ENCODE data around the gene APOH.

DNA sequence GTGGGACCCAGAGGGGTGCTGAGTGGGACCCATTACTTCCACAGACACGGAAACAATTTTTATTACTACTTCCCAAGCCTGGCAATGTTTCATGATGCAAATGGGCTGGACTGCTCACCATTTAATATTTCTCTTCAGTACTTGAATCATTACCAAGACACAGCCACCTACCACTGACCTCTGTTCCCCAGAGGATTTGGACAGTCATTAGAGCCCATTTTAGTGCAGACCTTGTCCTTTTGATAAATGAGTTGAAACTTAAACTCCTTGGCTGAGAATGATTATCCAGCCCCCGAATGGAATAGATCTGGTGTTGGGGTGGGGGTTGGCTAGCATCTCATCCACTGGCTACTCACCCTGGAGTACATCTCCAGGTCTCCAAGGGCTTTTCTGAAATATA lies 33.6 kb upstream of the APOH start:
- TF ChIP-seq CEBPB (IDR thresholded peaks at IDR 0.05; ENCODE audit: borderline replicate concordance, low read depth, low read length) (no peak), ZNF264 (CRISPR knock-in tag; IDR thresholded peaks at IDR 0.05) (no peak)

All from HepG2 (cell line).